NCI-H1436 (cell line): ENCODE data around the gene PER2.

Experiments used
- DNase-seq: peaks from one replicate; lab custom pipeline; 2025; lab: John Stamatoyannopoulos, UW

Gene PER2

GRCh38 chr2:238264072-238264460 lies 24.3 kb downstream of the PER2 start:
- DNase-seq = no peak

GRCh38 chr2:238263204-238264071 lies 25.0 kb downstream of the PER2 start:
- DNase-seq = peak; percentile 48

DNA sequence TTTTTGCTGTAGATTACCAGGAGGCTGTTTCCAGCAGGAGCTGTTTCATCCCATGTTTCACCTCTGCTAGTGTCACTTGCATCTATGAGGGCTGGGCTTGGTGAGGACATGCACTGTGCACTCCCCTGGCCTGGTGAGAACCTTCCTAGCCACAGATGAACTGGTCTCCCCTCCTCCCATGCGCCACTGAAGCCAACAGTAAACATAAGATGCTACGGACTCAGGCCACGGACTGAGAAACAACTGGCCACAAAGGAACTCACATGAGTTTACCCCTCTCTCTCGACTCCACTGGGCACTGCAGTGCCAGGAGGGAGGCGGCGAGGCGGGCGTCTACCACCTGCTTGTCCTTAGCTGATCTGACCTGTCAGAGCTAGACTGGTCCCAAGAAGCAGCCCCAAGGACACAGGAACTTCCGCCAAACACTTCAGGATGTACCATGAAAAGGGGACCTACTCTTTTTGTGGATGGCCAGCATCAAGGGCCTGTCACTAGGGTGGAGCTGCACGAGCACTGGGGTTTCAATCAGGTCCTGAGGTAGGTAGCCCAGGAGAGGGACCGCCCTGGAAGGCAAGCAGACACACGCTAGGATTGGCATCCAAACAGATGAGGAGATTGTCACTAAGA lies 25.8 kb downstream of the PER2 start:
- DNase-seq = no peak

DNA sequence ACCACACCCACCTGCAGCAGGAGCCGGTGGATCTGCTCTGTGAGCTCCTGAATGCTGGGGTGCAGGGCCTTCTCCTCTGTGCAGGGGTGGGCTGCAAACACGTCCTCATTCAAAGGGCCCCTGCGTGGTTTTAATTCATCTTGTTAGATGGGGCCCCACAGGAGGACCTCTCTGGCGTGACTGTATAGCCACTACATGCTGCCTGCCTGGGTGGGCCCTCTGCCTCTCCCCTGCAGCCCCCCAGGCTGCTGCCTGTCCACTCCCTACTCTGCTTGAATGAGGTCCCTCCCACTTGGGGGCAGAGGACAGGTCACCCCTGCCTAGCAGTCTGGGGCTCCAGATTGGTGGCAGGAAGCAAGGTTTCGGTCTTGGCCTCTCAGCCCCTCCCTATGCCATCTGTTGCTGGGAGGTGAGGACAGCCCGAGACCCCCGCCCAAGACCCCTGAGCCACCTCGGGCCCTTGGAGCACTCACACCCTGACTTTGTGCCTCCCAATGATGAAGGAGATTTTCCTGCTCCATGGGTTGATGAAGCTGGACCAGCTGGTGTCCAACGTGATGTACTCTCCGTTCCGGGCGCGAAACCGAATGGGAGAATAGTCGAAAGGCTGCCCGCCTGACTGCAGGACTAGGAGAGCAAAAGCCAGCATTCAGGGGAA lies 26.6 kb downstream of the PER2 start:
- DNase-seq = no peak

GRCh38 chr2:238260883-238261282 lies 27.5 kb downstream of the PER2 start:
- DNase-seq = no peak

DNA sequence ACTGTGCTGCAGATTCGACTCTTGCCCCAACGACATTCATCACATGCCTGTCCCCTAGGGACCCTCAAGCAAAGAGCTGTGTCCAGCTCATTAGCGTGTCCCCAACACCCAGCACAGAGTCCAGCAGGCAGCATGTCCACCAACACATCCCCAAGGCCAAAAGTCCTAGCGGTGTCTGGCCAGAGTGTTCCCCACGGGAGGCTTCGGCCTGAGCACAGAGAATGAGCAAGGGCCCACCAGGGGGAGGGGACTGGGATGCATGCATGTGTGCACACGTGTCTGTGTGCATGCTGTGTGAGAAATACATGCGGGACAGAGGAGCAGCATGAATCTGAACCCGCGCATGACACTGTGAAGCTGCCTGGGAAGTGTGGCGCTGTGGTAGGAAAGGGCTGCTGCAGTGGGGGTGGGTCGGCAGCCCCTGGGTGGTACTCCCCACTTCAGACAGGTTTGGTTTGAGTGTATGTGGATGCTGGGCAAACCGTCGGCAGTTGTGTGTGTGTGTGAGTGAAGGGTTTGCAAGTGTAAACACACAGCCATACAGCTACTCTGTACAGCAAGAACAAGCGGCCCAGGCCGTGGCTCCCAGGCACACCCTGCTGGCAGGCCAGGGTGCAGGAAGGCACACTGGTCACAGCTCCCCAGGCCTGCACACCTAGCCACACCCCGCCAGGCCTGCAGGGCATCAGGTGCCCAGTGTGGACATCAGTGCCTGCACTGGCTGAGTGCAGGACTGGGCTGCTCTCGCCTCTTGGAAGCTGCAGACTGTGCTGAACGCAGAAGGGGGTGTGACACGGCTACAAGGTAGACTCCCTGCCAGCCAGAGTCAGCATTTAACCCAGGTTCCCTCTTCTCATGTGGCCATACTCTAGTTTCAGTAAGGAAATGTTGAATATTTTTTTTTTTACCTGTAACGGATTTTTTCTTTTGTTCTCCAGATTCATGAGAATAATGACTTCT lies 29.1 kb downstream of the PER2 start:
- no peak for DNase-seq

- no peak for DNase-seq
These were observed 30.4 kb downstream of the PER2 start for GRCh38 chr2:238257786-238258700.

- peak; percentile 86 for DNase-seq
These were observed 31.8 kb downstream of the PER2 start for GRCh38 chr2:238256594-238257104.

GRCh38 chr2:238256111-238256510 lies 32.3 kb downstream of the PER2 start:
- DNase-seq = no peak

DNA sequence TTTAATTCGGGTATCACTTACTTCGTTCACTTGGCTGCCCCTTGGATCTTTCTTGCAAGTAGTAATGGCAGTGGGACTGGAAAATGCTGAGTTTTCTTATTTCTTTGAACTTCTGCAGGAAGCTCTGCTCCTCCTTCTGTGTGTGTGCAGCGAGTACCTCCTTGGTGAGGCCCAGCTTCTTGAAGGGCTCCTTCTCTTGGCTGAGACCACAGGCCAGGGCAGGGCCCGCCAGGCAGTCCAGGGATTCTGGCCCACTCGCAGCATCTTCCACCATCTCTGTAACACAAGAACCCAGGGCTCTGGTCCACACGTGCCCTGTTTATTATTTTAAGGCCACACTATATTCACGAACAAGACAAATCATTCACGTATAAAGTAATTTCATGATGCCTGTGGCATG lies 32.8 kb downstream of the PER2 start:
- DNase-seq = no peak

GRCh38 chr2:238255151-238255551 lies 33.3 kb downstream of the PER2 start:
- DNase-seq = no peak

- DNase-seq = no peak
These were observed 34.2 kb downstream of the PER2 start for GRCh38 chr2:238254095-238254723.

DNA sequence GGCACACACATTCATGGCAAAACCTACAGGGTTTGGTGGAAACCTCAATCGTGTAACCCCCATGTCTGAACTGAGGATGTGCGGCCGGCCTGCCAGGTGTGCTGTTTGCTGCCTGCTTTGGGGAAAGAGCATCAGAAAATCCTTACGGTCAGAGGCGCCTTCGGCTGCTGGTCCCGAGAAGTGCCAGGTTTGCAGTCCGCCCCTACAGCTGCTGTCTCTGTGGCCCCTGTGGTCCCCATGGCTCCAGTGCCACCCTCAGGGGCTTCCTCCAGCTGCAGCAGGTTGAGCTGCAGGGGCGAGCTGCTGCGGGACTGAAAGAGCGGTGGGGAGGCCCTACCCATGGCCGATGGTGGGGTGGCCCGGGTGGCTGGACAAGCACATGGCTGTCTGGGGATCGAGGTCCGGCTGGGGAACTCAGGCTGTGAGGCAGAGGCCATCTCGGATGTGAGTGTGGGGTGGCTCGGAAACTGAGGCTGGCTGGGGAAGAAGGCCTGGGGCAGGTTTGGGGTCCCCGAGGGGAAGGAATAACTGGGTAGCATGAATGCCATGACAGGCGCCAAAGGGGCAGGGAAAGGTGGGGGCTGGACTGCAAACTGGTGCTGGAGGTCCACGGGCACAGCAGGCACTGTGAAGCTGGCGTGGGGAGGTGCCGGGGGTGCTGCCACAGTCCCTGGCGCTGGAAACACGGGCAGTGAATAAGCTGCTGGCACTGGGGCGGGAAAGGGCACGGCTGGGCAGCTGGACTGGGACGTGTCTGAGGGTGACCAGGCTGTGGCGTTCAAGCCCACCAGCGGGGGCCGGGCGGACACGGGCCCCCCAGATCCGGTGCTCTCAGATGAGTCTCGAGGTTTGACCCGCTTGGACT lies 35.4 kb downstream of the PER2 start:
- DNase-seq = no peak

GRCh38 chr2:238251986-238252385 lies 36.4 kb downstream of the PER2 start:
- no peak for DNase-seq

DNA sequence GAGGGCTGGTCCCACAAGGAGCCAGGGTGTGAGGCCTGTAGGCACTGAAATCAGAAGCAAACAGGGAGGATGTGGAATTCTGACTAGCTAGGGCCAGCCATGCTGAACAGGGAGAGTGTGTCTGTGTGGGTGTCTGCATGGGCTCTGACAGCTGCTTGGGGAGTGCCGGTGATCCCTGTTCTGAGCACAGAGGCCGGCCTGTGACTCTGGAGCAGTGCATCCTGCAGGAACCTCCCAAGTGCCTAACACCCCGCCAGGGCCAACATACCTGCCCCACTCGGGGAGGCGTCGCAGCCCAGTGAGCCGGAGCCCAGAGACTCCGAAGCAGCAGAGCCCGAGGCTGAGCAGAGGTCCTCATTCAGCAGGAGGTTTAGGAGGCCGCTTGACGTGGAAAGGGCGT lies 37.1 kb downstream of the PER2 start:
- DNase-seq = no peak

GRCh38 chr2:238250896-238251295 lies 37.5 kb downstream of the PER2 start:
- DNase-seq = no peak

GRCh38 chr2:238247841-238248453 lies 40.5 kb downstream of the PER2 start:
- no peak for DNase-seq

DNA sequence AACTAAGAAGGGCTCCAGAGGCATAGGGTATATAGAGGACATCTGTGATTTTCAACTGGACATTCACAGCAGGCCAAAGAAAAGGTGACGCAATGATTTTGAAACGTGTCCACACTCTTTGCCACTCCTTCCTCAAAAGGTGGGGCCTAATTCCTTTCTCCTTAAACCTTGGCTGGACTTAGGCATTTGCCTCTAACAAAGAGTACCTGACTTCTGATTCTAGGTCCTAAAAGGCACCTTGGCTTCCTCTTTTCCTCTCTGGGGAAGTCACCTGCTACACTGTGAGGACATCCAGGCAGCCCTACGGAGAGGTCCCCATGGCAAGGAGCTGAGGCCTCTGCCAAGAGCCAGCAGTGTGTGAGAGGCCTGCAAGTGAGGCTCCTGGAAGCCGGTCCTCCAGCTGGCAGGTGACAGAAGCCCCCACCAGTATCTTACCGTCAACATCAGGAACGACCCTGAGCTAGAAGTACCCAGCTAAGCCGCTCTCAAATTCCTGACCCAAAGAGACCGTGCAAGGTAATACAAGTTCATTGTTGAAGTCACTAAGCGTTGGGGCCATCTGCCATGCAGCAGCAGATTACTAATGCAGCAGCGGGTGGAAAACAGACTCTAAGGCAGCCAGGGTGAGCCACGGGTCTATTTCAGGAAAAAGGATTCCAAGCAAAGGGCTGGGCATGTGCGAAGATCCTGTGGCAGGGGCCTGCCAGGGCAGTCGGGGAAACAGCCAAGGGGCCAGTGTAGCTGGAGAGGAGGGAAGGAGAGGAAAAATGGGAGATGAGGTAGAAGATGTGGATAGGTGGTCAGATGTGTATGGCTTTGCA lies 41.2 kb downstream of the PER2 start:
- DNase-seq = no peak
